SK-N-SH treated with all-trans-retinoic acid at 6 μM for 48 hours (cell line): ENCODE measurements around the gene CTSE.

Experiments
- ATAC-seq: fragments of 200-7000 bp; cut with Tn5 transposase; 3 replicates; pipeline ENCODE4 v1.9.1; 2020; ENCODE audit warnings: mild to moderate bottlenecking, moderate library complexity
- ARNTL ChIP-seq: fragments of 450-650 bp; formaldehyde crosslinking; IDR thresholded peaks from 2 replicates; pipeline ENCODE4 v1.5.0; 2020; ENCODE audit warnings: low read depth, mild to moderate bottlenecking, moderate library complexity, borderline replicate concordance
- BACH2 ChIP-seq: fragments of 250-450 bp; sonication (Bioruptor Pico); IDR thresholded peaks from 2 replicates; pipeline ENCODE4 v1.9.0; 2021; ENCODE audit warnings: mild to moderate bottlenecking, borderline replicate concordance
- CSDC2 ChIP-seq: fragments of 250-450 bp; sonication (Bioruptor Pico); IDR thresholded peaks from 2 replicates; pipeline ENCODE4 v1.5.0; 2020; ENCODE audit warnings: mild to moderate bottlenecking, moderate library complexity
- ESRRG ChIP-seq: fragments of 250-450 bp; sonication (Bioruptor Pico); IDR thresholded peaks from 2 replicates; pipeline ENCODE4 v1.6.1; 2021; ENCODE audit warnings: mild to moderate bottlenecking
- GLIS3 ChIP-seq: fragments of 250-450 bp; sonication (Bioruptor Pico); IDR thresholded peaks from 2 replicates; pipeline ENCODE4 v1.5.0; 2020; ENCODE audit warnings: mild to moderate bottlenecking, moderate library complexity
- ISL1 ChIP-seq: fragments of 250-450 bp; sonication (Bioruptor Pico); IDR thresholded peaks from 2 replicates; pipeline ENCODE4 v2.1.2; 2022; ENCODE audit warnings: mild to moderate bottlenecking, moderate library complexity
- OSR1 ChIP-seq: fragments of 250-450 bp; sonication (Bioruptor Pico); IDR thresholded peaks from 2 replicates; pipeline ENCODE4 v1.8.0; 2022; ENCODE audit warnings: moderate library complexity, mild to moderate bottlenecking, inconsistent platforms
- PPARA ChIP-seq: fragments of 250-450 bp; sonication (Bioruptor Pico); IDR thresholded peaks from 2 replicates; pipeline ENCODE4 v1.5.0; 2020; ENCODE audit warnings: mild to moderate bottlenecking, borderline replicate concordance
- RARB ChIP-seq: fragments of 250-450 bp; sonication (Bioruptor Pico); IDR thresholded peaks from 2 replicates; pipeline ENCODE4 v1.8.0; 2021; ENCODE audit warnings: mild to moderate bottlenecking, moderate library complexity
- SNAI2 ChIP-seq: fragments of 250-450 bp; sonication (Bioruptor Pico); IDR thresholded peaks from 2 replicates; pipeline ENCODE4 v1.5.0; 2020; ENCODE audit warnings: mild to moderate bottlenecking, moderate library complexity
- TOX ChIP-seq: fragments of 250-450 bp; sonication (Bioruptor Pico); IDR thresholded peaks from 2 replicates; pipeline ENCODE4 v1.8.0; 2021; ENCODE audit warnings: mild to moderate bottlenecking, moderate library complexity, borderline replicate concordance
- TSHZ2 ChIP-seq: fragments of 250-450 bp; sonication (Bioruptor Pico); IDR thresholded peaks from 2 replicates; pipeline ENCODE4 v1.5.0; 2020; ENCODE audit warnings: mild to moderate bottlenecking, moderate library complexity
- ZC3H10 ChIP-seq: fragments of 250-450 bp; sonication (Bioruptor Pico); IDR thresholded peaks from 2 replicates; pipeline ENCODE4 v1.5.1; 2021; ENCODE audit warnings: mild to moderate bottlenecking, moderate library complexity
- ZFP3 ChIP-seq: fragments of 250-450 bp; sonication (Bioruptor Pico); IDR thresholded peaks from 2 replicates; pipeline ENCODE4 v1.5.0; 2020; ENCODE audit warnings: mild to moderate bottlenecking, moderate library complexity
- ZFP30 ChIP-seq: fragments of 450-650 bp; formaldehyde crosslinking; IDR thresholded peaks from 2 replicates; pipeline ENCODE4 v1.5.0; 2022; ENCODE audit warnings: mild to moderate bottlenecking, moderate library complexity
- ZNF565 ChIP-seq: fragments of 450-650 bp; formaldehyde crosslinking; conservative IDR thresholded peaks from 2 replicates; pipeline ENCODE4 v1.5.0; 2020; ENCODE audit warnings: low read depth, mild to moderate bottlenecking, moderate library complexity
- ZNF70 ChIP-seq: fragments of 450-650 bp; formaldehyde crosslinking; IDR thresholded peaks from 2 replicates; pipeline ENCODE4 v1.5.0; 2020; ENCODE audit warnings: mild to moderate bottlenecking, moderate library complexity
- ZNF8 ChIP-seq: fragments of 450-650 bp; formaldehyde crosslinking; IDR thresholded peaks from 2 replicates; pipeline ENCODE4 v1.5.0; 2020; ENCODE audit warnings: mild to moderate bottlenecking, moderate library complexity
- TF ChIP-seq, protein P1 (sequence below): fragments of 250-450 bp; sonication (Bioruptor Pico); IDR thresholded peaks from 2 replicates; pipeline ENCODE4 v1.8.0; 2020; ENCODE audit warnings: mild to moderate bottlenecking, moderate library complexity, borderline replicate concordance
- TF ChIP-seq, protein P2 (sequence below): fragments of 250-450 bp; sonication (Bioruptor Pico); IDR thresholded peaks from 2 replicates; pipeline ENCODE4 v1.8.0; 2021; ENCODE audit warnings: low read depth, mild to moderate bottlenecking, moderate library complexity, borderline replicate concordance
- TF ChIP-seq, protein P3 (sequence below): fragments of 250-450 bp; sonication (Bioruptor Pico); IDR thresholded peaks from 2 replicates; pipeline ENCODE4 v1.5.1; 2020; ENCODE audit warnings: low read depth, mild to moderate bottlenecking, moderate library complexity

CTSE gene

DNA sequence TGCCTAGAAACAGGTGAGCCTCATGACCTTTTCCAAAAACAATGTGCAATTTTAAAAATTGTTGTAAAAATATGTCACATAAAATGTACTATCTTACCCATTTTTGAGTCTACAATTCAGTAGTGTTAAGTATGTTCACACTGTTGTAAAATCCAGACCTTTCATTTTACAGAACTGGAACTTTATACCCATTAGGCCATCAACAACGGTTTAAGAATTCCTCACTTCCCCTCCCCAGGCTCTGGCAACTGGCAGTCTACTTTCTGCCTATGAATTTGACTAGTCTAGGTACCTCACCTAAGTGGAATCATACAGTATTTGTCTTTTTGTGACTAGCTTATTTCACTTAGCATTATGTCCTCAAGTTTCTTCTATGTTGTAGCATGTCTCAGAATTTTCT lies 8.6 kb downstream of the CTSE start:
- TF ChIP-seq RARB (CRISPR knock-in tag) (no peak), PPARA (CRISPR knock-in tag) (no peak)
- ATAC-seq = no peak

- TF ChIP-seq ZC3H10 (CRISPR knock-in tag) (no peak), ISL1 (CRISPR knock-in tag) (no peak), GLIS3 (CRISPR knock-in tag) (no peak), ZFP30 (CRISPR knock-in tag) (no peak), PPARA (CRISPR knock-in tag) (no peak), ESRRG (CRISPR knock-in tag) (no peak), ZNF8 (CRISPR knock-in tag) (no peak), ZNF70 (no peak), CSDC2 (CRISPR knock-in tag) (no peak), TOX (CRISPR knock-in tag) (no peak), TSHZ2 (CRISPR knock-in tag) (no peak), SNAI2 (CRISPR knock-in tag) (no peak), ZNF565 (CRISPR knock-in tag) (no peak), BACH2 (CRISPR knock-in tag) (no peak), RARB (CRISPR knock-in tag) (no peak), ZFP3 (no peak)
- TF ChIP-seq, protein P1, sequence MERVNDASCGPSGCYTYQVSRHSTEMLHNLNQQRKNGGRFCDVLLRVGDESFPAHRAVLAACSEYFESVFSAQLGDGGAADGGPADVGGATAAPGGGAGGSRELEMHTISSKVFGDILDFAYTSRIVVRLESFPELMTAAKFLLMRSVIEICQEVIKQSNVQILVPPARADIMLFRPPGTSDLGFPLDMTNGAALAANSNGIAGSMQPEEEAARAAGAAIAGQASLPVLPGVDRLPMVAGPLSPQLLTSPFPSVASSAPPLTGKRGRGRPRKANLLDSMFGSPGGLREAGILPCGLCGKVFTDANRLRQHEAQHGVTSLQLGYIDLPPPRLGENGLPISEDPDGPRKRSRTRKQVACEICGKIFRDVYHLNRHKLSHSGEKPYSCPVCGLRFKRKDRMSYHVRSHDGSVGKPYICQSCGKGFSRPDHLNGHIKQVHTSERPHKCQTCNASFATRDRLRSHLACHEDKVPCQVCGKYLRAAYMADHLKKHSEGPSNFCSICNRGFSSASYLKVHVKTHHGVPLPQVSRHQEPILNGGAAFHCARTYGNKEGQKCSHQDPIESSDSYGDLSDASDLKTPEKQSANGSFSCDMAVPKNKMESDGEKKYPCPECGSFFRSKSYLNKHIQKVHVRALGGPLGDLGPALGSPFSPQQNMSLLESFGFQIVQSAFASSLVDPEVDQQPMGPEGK (CRISPR knock-in tag) = no peak
- TF ChIP-seq, protein P2, sequence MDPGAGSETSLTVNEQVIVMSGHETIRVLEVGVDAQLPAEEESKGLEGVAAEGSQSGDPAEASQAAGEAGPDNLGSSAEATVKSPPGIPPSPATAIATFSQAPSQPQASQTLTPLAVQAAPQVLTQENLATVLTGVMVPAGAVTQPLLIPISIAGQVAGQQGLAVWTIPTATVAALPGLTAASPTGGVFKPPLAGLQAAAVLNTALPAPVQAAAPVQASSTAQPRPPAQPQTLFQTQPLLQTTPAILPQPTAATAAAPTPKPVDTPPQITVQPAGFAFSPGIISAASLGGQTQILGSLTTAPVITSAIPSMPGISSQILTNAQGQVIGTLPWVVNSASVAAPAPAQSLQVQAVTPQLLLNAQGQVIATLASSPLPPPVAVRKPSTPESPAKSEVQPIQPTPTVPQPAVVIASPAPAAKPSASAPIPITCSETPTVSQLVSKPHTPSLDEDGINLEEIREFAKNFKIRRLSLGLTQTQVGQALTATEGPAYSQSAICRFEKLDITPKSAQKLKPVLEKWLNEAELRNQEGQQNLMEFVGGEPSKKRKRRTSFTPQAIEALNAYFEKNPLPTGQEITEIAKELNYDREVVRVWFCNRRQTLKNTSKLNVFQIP (CRISPR knock-in tag) = no peak
- TF ChIP-seq, protein P3, sequence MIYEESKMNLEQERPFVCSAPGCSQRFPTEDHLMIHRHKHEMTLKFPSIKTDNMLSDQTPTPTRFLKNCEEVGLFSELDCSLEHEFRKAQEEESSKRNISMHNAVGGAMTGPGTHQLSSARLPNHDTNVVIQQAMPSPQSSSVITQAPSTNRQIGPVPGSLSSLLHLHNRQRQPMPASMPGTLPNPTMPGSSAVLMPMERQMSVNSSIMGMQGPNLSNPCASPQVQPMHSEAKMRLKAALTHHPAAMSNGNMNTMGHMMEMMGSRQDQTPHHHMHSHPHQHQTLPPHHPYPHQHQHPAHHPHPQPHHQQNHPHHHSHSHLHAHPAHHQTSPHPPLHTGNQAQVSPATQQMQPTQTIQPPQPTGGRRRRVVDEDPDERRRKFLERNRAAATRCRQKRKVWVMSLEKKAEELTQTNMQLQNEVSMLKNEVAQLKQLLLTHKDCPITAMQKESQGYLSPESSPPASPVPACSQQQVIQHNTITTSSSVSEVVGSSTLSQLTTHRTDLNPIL (CRISPR knock-in tag) = no peak
- ATAC-seq = no peak
Observed at GRCh38 chr1:206014601-206015000, 9.1 kb downstream of the CTSE start.

DNA sequence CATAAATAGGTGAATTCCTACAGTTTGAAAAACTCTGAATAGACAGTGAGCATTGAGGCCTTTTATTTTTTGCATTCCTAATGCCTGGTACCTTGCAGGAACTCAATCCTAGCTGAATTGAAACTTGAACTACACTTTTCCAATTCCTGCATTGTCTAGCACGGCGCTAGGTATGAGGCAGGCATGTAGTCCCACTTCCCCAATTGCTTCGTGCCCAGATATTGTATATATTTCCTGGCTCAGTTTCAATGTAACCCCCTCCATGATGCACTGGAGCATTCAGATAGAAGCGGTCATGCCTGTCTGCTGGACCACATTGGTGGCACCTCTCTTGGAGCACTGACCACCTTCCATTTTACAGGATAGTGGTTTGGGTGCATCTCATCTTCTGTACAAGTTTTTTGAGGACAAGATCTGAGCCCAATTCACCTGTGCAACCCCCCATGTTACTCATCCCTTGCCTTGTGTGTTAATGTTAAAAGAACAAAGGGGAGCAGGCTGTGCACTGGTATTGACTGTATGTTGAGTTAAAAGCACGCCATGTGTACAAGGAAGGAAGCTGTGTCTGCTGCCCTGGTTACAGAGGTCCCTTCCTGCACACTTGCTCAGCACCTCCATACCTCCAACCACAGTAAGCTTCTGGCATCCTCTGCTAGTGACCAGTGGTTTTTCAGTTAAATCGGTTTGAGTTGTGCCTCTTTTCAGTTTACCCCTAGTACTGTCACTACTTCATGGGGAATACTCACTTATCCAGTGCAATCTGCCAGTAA lies 10.5 kb downstream of the CTSE start:
- no peak for ATAC-seq
- no peak for TF ChIP-seq ZNF565 (CRISPR knock-in tag)
- no peak for TF ChIP-seq RARB (CRISPR knock-in tag)
- TF ChIP-seq ARNTL = no peak
- no peak for TF ChIP-seq ZNF8 (CRISPR knock-in tag)
- no peak for TF ChIP-seq ZC3H10 (CRISPR knock-in tag)
- no peak for TF ChIP-seq SNAI2 (CRISPR knock-in tag)
- no peak for TF ChIP-seq TSHZ2 (CRISPR knock-in tag)
- no peak for TF ChIP-seq ESRRG (CRISPR knock-in tag)
- TF ChIP-seq, protein P1 (CRISPR knock-in tag) = no peak
- no peak for TF ChIP-seq ISL1 (CRISPR knock-in tag)
- no peak for TF ChIP-seq CSDC2 (CRISPR knock-in tag)
- no peak for TF ChIP-seq OSR1
- TF ChIP-seq ZFP3 = no peak
- TF ChIP-seq, protein P3 (CRISPR knock-in tag) = no peak
- no peak for TF ChIP-seq PPARA (CRISPR knock-in tag)
- no peak for TF ChIP-seq GLIS3 (CRISPR knock-in tag)
